GM18502 (cell line): ENCODE measurements around the gene PPP2R5C.

Experiments used
- ATAC-seq: cut with Tn5 transposase; IDR thresholded peaks from one replicate; pipeline ENCODE4 v1.9.1; 2021; ENCODE audit warnings: mild to moderate bottlenecking; ENCODE audit not compliant: unreplicated experiment, poor library complexity

PPP2R5C gene

DNA sequence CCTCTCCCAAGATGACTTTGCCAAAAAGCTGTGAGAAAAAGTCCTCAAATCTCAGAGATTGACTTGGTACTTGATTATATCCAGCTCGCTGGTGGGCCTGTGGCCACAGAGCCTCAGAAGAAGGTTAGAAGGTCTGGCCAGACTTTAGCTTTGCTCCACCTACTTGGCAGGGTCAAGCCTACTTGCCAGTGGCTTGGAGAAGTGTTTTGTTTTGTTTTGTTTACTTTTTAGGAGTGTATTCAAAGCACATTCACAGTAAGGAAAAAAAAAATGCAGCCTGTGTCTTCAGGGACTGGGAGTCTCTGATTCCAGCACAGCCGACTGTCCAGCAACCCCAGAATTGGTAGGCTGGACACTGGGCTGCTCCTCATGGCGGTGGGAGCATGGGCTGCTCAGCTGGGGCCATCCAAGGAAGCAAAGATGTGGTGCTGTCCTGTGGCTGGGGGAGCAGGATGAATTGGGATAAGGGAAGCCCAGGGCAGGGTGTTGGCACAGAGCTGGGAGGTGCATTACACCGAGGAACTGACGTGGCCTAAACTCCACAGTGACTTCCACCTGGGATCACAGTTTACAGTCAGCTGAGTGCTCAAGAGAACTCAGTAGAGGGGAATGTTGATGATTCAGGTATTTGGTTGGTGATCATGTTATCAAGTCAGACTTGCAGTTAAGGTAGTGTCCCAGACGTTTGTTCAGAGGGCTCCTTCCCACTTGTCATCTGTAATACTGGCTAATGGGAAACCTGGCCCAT lies 73.5 kb downstream of the PPP2R5C start:
- ATAC-seq, result no peak

DNA sequence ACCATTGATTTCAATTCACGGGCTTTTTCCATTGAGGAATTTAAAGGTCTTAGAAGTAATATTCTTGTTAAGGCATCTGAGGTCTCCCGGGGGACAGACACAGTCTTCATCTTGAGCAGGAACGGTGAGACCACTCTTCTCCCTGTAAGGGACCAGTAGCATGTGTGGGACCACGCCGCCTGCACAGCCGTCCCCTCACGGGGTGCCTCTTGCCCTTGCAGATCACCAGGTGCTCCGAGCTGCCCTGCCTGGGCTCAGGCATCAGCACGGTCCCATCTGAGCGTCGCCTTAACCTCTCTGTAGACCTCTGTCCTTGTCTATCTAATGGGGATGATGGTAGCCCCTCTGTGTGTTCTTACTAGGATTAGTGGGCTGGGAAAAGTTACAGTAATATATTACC lies 74.1 kb downstream of the PPP2R5C start:
- ATAC-seq, result no peak

DNA sequence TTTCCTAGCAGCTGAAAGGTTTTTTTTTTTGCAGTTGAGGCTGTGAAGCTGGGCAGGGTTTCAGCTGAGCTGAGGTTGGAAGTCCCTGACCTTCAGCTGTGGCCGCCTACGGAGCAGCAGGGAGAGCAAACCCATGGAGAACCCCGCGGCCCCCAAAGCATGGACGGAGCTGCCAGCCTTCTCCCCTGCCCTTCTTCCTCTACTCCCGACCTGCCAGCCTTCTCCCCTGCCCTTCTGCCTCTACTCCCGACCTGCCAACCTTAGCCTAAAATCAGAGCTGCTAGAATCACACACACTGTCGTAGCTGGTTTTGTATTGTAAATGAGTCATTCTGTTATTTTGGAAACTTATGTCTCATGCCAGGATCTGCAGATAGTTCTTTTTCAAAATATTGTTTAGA lies 74.6 kb downstream of the PPP2R5C start:
- ATAC-seq, result no peak

GRCh38 chr14:101838476-101838875 lies 77.0 kb downstream of the PPP2R5C start:
- ATAC-seq, result no peak

DNA sequence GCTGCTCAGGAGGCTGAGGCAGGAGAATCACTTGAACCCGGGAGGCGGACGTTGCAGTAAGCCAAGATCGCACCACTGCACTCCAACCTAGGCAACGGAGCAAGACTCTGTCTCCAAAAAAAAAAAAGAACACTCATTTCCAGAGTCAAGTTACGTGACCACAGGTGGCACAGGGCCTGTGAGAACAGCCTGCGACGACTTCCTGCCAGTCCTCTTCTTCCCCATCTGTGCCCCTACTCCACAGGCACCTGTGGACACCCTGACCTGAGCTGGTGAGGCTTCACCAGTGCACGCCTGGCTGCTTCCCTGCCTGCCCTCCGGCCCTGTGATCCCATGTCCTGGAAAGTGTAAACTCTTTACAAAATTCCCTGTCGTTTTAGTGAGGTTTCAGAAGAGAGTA lies 77.7 kb downstream of the PPP2R5C start:
- peak; percentile 66 for ATAC-seq

GRCh38 chr14:101839661-101840060 lies 78.2 kb downstream of the PPP2R5C start:
- ATAC-seq, result no peak

GRCh38 chr14:101840649-101841369 lies 79.3 kb downstream of the PPP2R5C start:
- ATAC-seq, result no peak

- ATAC-seq, result no peak
Measured at GRCh38 chr14:101843038-101843437, 81.5 kb downstream of the PPP2R5C start.

DNA sequence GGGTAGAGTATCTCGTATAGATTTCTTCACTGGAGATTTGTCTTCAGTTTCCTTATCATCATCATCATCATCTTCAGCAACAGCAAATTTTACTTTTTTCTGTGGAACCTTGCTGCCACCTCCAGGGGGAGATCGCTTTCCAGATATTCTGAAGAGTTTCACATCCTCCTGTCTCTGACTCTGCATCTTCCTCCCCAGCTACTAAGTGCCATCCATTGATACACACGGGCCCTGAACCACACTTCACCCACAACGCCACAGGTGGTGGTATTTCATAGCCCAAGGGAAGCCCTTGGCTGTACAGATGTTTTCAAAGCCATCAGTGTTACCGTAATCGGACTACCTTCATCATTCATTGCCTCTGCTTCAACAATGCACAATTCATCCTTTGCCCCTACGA lies 82.2 kb downstream of the PPP2R5C start:
- peak; percentile 62 for ATAC-seq

DNA sequence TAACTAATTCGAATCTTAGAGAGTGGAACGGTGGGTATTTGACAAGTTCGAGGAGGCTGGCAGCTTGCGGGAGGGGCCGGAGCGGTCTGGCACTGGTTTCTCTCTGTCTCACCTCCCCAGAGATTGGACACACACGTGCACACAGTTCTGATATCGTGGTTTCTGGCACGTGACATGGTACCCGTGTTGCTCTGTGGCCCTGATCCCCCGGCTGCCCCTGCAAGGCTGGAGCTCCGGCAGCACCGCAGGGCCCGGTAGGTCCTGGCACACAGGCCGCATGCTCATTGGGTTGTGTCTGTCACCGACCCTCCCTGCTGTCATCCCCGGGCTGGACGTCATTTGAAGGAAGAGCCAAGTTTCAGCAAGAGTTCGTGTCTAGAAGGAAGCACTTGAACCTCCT lies 82.7 kb downstream of the PPP2R5C start:
- no peak for ATAC-seq

DNA sequence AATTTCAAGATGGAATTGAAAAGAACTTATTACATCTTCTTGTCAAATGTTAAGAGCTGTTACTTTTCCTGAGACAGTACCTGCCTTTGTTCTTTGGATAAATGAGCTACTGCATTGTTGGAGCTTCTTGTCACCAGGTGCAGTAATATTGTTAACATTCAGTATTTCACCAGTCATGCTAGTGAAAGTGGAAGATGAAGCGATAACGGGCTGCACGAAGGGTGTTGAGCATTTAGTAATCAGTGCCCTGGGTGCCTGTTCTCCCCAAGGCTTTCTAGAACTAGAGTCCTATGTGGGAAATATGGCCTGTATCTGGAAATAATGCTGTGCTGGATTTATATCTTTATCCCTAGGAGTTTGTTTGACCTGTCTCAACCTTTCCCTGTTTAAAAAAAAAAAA lies 83.2 kb downstream of the PPP2R5C start:
- ATAC-seq, result no peak

DNA sequence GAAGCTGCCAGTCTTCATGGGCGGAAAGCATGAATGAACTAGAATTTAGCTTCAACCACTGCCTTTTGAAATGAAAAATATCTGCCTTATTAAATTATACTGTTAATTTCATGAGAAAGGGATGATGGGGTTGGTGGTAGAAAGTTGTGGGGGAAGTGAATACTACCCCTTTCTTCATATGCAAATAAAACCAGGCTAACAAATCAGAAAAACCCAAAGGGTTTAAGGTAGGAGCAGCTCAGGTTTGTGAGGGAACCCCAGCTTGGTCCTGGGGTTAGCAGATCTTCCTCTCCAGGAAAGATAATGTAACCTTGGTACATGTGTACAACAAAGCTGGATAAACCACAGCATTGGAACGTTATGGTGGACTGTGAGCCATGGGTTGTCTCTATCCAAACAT lies 84.0 kb downstream of the PPP2R5C start:
- no peak for ATAC-seq

DNA sequence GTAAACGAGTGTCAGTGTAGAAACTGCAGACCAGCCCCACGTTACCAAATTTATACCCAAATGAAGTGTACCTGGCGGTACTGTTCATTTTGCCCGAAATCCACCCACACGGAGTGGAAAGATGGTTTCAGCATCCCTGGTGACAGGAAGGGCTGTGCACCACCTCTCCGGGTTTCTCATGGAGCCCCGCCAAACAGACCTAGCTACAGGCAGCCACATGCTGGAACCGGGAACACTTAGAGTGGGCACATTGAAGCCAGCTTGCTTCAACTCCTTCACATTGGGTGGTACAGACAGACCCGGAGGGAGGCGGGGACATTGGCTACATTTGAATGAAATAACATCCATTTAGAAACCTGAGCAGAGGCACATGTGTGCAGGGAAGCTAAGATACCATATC lies 84.4 kb downstream of the PPP2R5C start:
- no peak for ATAC-seq

DNA sequence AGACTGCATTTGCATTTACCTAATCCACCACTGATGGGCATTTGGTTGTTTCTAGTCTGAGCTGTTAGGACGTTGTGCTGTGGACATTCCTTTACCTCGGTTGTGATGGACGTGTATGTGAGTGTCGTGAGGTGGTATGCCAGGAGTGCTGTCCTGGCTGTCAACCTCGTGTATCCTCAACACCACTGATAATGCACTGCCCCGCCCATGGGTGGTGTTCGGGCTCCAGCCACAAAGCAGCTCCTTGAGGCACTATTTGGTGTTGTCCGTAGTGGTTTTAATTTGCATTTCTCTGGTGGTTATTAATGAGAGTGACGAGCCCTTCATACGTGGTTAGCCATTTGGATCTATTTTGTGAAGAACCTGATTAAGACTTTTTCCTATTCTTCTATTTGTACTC lies 87.6 kb downstream of the PPP2R5C start:
- peak; percentile 74 for ATAC-seq

GRCh38 chr14:101849640-101850039 lies 88.1 kb downstream of the PPP2R5C start:
- ATAC-seq, result no peak

DNA sequence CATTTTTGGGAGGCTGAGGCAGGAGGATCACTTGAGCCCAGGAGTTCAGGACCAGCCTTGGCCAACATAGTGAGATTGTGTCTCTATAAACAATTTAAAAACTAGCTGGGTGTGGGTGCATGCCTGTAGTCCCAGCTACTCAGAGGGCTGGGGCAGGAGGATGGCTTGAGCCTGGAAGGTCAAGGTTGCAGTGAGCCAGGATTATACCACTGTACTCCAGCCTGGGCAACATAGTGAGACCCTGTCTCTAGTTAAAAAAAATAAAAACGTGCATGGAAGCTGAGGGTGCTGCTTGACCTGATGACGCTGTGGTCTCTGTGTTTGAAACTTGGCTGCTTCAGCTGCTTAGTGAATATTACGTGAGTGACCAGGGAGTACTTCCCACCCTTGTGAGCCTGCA lies 89.7 kb downstream of the PPP2R5C start:
- no peak for ATAC-seq

DNA sequence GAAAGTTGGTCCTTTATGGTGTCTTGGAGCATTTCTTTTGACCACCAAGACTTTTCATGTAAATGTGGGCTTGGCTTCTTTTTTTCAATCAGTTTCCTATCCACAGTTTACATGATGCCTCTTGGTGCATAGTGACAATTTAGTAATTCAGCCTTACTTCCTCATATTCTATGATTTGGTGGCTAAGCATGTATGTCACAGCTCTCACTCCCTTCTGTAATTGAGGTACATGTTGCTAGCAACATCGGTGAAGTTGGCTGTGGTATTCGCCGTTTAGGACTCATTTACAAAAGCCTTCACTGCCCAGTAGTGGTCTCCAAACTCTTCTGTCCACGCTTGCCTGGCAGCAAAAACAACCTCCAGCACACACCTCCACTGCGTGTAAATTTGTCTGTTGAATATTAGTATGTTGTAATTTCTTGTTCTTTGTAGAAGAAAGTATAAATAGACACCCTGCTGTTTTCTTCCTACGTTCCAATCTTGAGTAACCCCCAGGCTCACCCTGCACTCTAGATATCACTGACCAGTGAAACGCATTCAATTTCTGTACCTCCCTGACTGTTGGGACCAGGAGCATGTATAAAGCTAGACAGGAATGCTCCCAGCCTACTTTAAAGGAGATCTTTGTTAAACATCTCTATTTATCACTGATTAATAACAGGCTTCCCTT lies 90.4 kb downstream of the PPP2R5C start:
- no peak for ATAC-seq

- ATAC-seq, result no peak
Measured at GRCh38 chr14:101852785-101853184, 91.3 kb downstream of the PPP2R5C start.

GRCh38 chr14:101853455-101854018 lies 92.0 kb downstream of the PPP2R5C start:
- ATAC-seq, result no peak

GRCh38 chr14:101854366-101854765 lies 92.9 kb downstream of the PPP2R5C start:
- ATAC-seq, result no peak

- no peak for ATAC-seq
Measured at GRCh38 chr14:101855958-101856357, 94.4 kb downstream of the PPP2R5C start.
